ENCODE results near the gene ZNF235. TPM values are rescaled to one million over a fixed set of nuclear protein-coding genes. Genes with fewer than 3 reads are reported as not detected.

Gene ZNF235
- total RNA-seq, result 2.6 and 3.1 TPM in 2 replicates

DNA sequence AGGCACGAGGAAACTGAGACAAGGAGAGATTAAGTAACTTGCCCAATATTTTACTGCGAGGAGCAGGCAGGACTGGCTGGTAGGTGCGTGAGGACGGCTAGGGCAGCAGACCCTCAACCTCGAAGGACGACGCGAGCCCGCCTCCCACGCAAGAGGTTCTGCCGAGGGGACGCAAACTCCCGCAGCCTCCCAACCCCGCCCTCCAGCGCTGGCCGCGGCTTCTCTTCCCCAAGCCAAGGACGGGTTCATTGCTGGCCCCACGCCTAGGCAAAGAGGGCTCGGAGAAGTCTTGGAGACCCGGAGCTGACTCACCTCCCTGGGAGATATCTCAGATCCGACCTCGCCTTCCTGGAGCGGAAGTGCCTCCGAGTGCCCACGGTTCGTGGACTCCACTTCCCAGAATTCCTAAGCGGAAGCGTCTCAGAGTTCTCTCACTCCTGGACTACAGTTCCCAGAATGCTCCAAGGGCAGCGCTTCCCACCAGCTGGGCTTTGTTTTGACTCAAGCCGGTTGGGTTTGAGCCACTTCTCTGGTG, at the start of gene ZNF235:
Gene ZNF235 (minus strand): TSS at position 367 of the 535 bp plus-strand sequence. CDS start 1,621 bp downstream, outside the sequence.

Small RNA genes within 50 kb of the gene (small RNA-seq; reads per million reads assigned to genes)
- gene NDUFA3P1, result not detected

Other genes with a start within 250 kb of the ZNF235 start
- gene ZNF284, start 232.9 kb downstream of the ZNF235 start, total RNA-seq, result 2.2 TPM in 2 replicates
- gene ZNF224, start 210.7 kb downstream of the ZNF235 start, total RNA-seq, result 19.7 and 24.3 TPM in 2 replicates
- gene ZNF225, start 191.6 kb downstream of the ZNF235 start, total RNA-seq, result 3.5 and 4.4 TPM in 2 replicates
- gene ZNF234, start 163.5 kb downstream of the ZNF235 start, total RNA-seq, result 8.8 and 10.9 TPM in 2 replicates
- gene ZNF226, start 139.9 kb downstream of the ZNF235 start, total RNA-seq, result 10.8 and 12.9 TPM in 2 replicates
- gene ZNF227, start 92.5 kb downstream of the ZNF235 start, total RNA-seq, result 15.2 and 19.8 TPM in 2 replicates
- gene ZNF233, start 45.1 kb downstream of the ZNF235 start, total RNA-seq, result under 0.01 and 0.39 TPM in 2 replicates
- 4.4 and 5.1 TPM in 2 replicates for gene ZNF112, start 51.7 kb upstream of the ZNF235 start, total RNA-seq
- gene ZNF285, start 96.6 kb upstream of the ZNF235 start, total RNA-seq, result 1.2 and 3.3 TPM in 2 replicates
- 3.7 and 4.0 TPM in 2 replicates for gene ZNF229, start 143.4 kb upstream of the ZNF235 start, total RNA-seq
- 5.1 and 8.1 TPM in 2 replicates for gene ZNF180, start 195.5 kb upstream of the ZNF235 start, total RNA-seq
- not detected in 2 replicates for gene CEACAM20, start 224.7 kb upstream of the ZNF235 start, total RNA-seq

Data from subcutaneous preadipocyte (primary cell).